ENCODE data around the gene PWP1.

- peak; percentile 90 for TF ChIP-seq POLR2A (IDR thresholded peaks at IDR 0.05; ENCODE audit: low read depth, low read length)
- peak; percentile 82 for TF ChIP-seq TAF1 (IDR thresholded peaks at IDR 0.05; ENCODE audit: borderline replicate concordance, low read depth, low read length)
- TF ChIP-seq POLR2AphosphoS5 (IDR thresholded peaks at IDR 0.05; ENCODE audit: low read depth, low read length): peak; percentile 90
Measured at GRCh38 chr12:107685360-107686248, at the start of gene PWP1.

All from GM12892 (cell line).